Right cardiac atrium (tissue), 5 donors: Measurements from ENCODE around the gene ZNRF1. TPM values are rescaled to one million over a fixed set of nuclear protein-coding genes. Genes with fewer than 3 reads are reported as not detected.
"Not testable (repeated sequence)": the region's sequence is repeated elsewhere in the genome, so short reads cannot be mapped to it uniquely, and the experiment has no call there.

Experiments used
- ATAC-seq, 2 donors: fragments of 200-7000 bp; cut with Tn5 transposase; one replicate each; pipeline versions ENCODE4 v1.8.0 to v1.9.1; 2020; ENCODE audit warnings: moderate library complexity in 2 of 2, mild to moderate bottlenecking in 1 of 2
- DNase-seq, 3 donors: peaks; one replicate each; pipeline ENCODE4 v3.0.0-alpha.2; 2020
- H3K27ac ChIP-seq: one replicate; pipeline ENCODE4 v1.5.1; 2013; ENCODE audit warnings: mild to moderate bottlenecking, low read length, control low read depth, moderate library complexity
- H3K27me3 ChIP-seq: one replicate; pipeline ENCODE4 v1.6.1; 2013; ENCODE audit not compliant: control insufficient read depth, insufficient read depth
- H3K4me1 ChIP-seq: one replicate; pipeline ENCODE4 v1.6.1; 2013; ENCODE audit warnings: low read length; ENCODE audit not compliant: control insufficient read depth, insufficient read depth
- H3K4me3 ChIP-seq: one replicate; pipeline ENCODE4 v1.5.1; 2013; ENCODE audit warnings: low read length, control low read depth
- H3K9me3 ChIP-seq: one replicate; pipeline ENCODE4 v1.6.1; 2013; ENCODE audit warnings: low read length; ENCODE audit not compliant: control insufficient read depth
- whole genome bisulfite sequencing: extraction: QIAGEN DNeasy Blood & Tissue Kit; methylation state at CpG from one replicate; pipeline ENCODE4 v1.1.7; 2013; 5-methylcytosine and 5-hydroxymethylcytosine counted together
- intact Hi-C, 4 donors: fragments of 100-400 bp; cut with DNase I; formaldehyde crosslinking; loops; one replicate each; pipeline versions ENCODE4 v1.11.0 to v1.14.0; 2022 to 2023
- polyA plus RNA-seq: library from polyadenylated mRNA; stranded (reverse); fragments of 200-250 nt; gene quantifications from one replicate; pipeline ENCODE4 v1.2.3, GENCODE V29; 2013
- total RNA-seq, 4 donors: library from RNA; stranded (reverse); fragmentation: NEBNext Ultra II Directional; extraction: Animal tissue kit (Norgen Biotek cat#: 25700); gene quantifications; one replicate each; pipeline ENCODE4 v1.2.1, GENCODE V29; 2021
- donor health status: healthy with polysubstance abuse.
- donor health status: DM: no; HTN: yes; CAD: no.
- donor health status: DM: no; HTN: no; CAD: no.
- donor health status: DM: no; HTN: yes; CAD: no; lungs with severe emphysema.
- donor health status: DM: yes; HTN: yes; CAD: no.

The ZNRF1 gene
- total and polyA plus RNA-seq, 5 donors: 10.7 to 19.6 (median 13.0) TPM

- no peaks in the 10 kb centered on the region for H3K4me1 ChIP-seq
- H3K9me3 ChIP-seq: peaks cover 2% of the 10 kb centered on the region
- intact Hi-C loops: no loop called here
- ATAC-seq (no peak), DNase-seq (no peak)
- no peak overlapping the region for H3K27ac ChIP-seq
- WGBS: 79% methylated on average over 4 of the region's 4 CpGs
- no peak overlapping the region for H3K4me3 ChIP-seq
- H3K27me3 ChIP-seq: no peaks in the 10 kb centered on the region
Measured at GRCh38 chr16:75120253-75120652, 121.4 kb downstream of the ZNRF1 start.

GRCh38 chr16:75121949-75122568 is 123.2 kb downstream of the ZNRF1 start:
- Histone ChIP-seq H3K27ac (no peak overlapping the region), H3K27me3 (no peaks in the 10 kb centered on the region), H3K4me3 (no peak overlapping the region), H3K9me3 (peaks cover 2% of the 10 kb centered on the region), H3K4me1 (no peaks in the 10 kb centered on the region)
- DNase-seq (no peak), ATAC-seq (no peak)
- intact Hi-C loops: no loop called here
- WGBS: 96% methylated on average over 6 of the region's 6 CpGs

GRCh38 chr16:75122609-75123008 is 123.8 kb downstream of the ZNRF1 start:
- intact Hi-C loops: no loop called here
- H3K4me3 ChIP-seq: no peak overlapping the region
- 90% methylated on average over 1 of the region's 1 CpG for WGBS
- H3K27me3 ChIP-seq: no peaks in the 10 kb centered on the region
- H3K27ac ChIP-seq: no peak overlapping the region
- DNase-seq (no peak), ATAC-seq (no peak)
- H3K9me3 ChIP-seq: peaks cover 2% of the 10 kb centered on the region
- no peaks in the 10 kb centered on the region for H3K4me1 ChIP-seq

DNA sequence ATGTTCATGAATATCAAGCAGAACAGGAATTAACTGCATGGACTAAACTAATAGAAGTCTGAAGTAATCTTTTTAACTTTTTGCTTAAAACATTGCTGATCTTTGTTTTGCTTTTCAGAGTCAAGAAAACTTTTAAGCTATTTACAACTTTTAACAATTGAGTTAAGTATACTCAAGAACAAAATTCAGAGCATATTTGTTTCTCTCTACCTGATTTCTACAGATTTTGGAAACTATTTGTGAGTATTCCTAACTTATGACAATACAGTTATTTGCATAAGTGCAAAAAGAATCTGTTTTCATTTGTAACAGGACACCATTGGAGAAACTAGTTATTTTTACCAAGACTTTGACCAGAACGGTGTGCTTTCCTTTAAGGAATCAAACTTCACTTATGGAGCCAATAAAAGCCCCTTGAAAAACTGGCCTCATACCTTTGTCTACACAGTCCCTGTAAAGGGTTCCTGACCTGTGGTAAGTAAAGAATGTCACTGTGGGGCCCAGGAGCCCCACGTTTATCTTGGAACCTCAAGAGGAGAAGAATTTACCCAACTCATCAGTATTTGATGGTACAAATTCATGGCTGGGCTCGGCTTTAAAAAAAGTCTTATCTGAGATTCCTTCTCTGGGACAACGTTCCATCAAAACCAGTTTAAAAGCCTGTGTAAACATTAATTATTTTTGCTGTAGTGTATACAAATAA is 129.0 kb downstream of the ZNRF1 start:
- WGBS: 63% methylated on average over 4 of the region's 4 CpGs
- DNase-seq (no peak), ATAC-seq (no peak)
- H3K27ac ChIP-seq: no peak overlapping the region
- no peaks in the 10 kb centered on the region for H3K27me3 ChIP-seq
- H3K4me1 ChIP-seq: no peaks in the 10 kb centered on the region
- no peaks in the 10 kb centered on the region for H3K9me3 ChIP-seq
- H3K4me3 ChIP-seq: no peak overlapping the region
- intact Hi-C loops: no loop called here

DNA sequence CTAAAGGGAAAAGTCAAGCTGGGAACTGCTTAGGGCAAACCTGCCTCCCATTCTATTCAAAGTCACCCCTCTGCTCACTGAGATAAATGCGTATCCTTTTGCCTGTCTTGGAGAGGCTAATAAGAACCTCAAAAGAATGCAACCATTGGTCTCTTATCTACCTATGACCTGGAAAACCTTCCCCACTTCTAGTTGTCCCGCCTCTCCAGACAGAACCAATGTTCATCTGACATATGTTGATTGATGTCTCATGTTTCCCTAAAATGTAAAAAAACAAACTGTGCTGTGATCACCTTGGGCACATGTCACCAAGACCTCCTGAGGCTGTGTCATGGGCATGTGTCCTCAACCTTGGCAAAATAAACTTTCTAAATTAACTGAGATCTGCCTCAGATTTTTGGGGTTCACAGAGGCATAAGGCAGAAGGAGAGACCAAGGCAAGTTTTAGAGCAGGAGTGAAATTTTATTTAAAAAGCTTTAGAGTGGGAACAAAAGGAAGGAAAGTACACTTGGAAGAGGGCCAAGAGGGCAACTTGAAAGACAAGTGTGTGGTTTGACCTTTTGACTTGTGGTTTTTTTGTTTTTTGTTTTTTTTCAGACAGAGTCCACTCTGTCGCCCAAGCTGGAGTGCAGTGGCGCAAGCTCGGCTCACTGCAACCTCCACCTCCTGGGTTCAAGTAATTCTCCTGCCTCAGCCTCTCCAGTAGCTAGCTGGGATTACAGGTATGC is 130.8 kb downstream of the ZNRF1 start:
- H3K27me3 ChIP-seq, H3K4me1 ChIP-seq, H3K27ac ChIP-seq, intact Hi-C loops, DNase-seq, H3K4me3 ChIP-seq, ATAC-seq, H3K9me3 ChIP-seq: not testable (repeated sequence)
- 73% methylated on average over 5 of the region's 5 CpGs for WGBS

DNA sequence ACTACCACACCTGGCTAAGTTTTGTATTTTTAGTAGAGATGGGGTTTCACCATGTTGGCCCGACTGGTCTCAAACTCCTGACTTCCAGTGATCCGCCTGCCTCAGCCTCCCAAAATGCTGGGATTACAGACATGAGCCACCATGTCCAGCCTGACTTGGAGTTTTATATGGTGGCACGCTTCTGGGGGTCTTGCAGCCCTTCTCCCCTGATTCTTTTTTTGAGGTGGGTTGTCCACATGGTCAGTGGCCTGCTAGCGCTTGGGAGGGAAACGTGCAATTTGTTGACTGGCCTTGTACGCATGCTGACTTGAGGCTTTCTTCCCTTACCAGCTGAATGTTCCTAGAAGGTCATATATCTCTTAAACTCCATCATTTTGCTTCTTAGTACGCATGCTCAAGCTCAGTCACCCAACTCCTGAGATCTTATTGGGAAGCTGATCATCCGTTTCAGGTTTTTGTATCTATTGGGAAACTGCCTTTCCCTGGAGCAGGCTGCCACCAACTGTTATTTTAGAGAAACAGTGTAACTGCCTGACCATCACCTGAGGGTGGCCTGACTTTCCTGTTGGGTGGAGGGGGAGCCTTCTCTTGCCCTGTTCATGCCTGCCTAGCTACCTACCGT is 131.4 kb downstream of the ZNRF1 start:
- no peak for ATAC-seq
- H3K4me1 ChIP-seq: no peaks in the 10 kb centered on the region
- intact Hi-C loops: no loop called here
- no peak overlapping the region for H3K27ac ChIP-seq
- H3K4me3 ChIP-seq: no peak overlapping the region
- no peaks in the 10 kb centered on the region for H3K27me3 ChIP-seq
- WGBS: 83% methylated on average over 9 of the region's 9 CpGs
- H3K9me3 ChIP-seq: no peaks in the 10 kb centered on the region
- no peak for DNase-seq

- Histone ChIP-seq H3K4me3 (no peak overlapping the region), H3K4me1 (no peaks in the 10 kb centered on the region), H3K27me3 (no peaks in the 10 kb centered on the region), H3K27ac (no peak overlapping the region), H3K9me3 (no peaks in the 10 kb centered on the region)
- DNase-seq: no peak
- intact Hi-C loops: no loop called here
- no peak for ATAC-seq
- WGBS: 67% methylated on average over 7 of the region's 7 CpGs
Measured at GRCh38 chr16:75131081-75131480, 132.3 kb downstream of the ZNRF1 start.

- DNase-seq: no peak
- Histone ChIP-seq H3K9me3 (no peaks in the 10 kb centered on the region), H3K4me1 (no peaks in the 10 kb centered on the region), H3K4me3 (no peak overlapping the region), H3K27me3 (no peaks in the 10 kb centered on the region), H3K27ac (no peak overlapping the region)
- ATAC-seq: no peak
- 63% methylated on average over 8 of the region's 8 CpGs for WGBS
- intact Hi-C loops: no loop called here
Measured at GRCh38 chr16:75138233-75138632, 139.4 kb downstream of the ZNRF1 start.

GRCh38 chr16:75138636-75139035 is 139.8 kb downstream of the ZNRF1 start:
- Histone ChIP-seq H3K4me1 (no peaks in the 10 kb centered on the region), H3K9me3 (no peaks in the 10 kb centered on the region), H3K27me3 (no peaks in the 10 kb centered on the region), H3K27ac (no peak overlapping the region), H3K4me3 (no peak overlapping the region)
- intact Hi-C loops: no loop called here
- DNase-seq: no peak
- 45% methylated on average over 9 of the region's 9 CpGs for WGBS
- no peak for ATAC-seq

GRCh38 chr16:75139498-75139897 is 140.7 kb downstream of the ZNRF1 start:
- Histone ChIP-seq H3K27me3 (no peaks in the 10 kb centered on the region), H3K4me3 (no peak overlapping the region), H3K27ac (no peak overlapping the region), H3K9me3 (no peaks in the 10 kb centered on the region), H3K4me1 (no peaks in the 10 kb centered on the region)
- intact Hi-C loops: no loop called here
- ATAC-seq (no peak), DNase-seq (no peak)
- 98% methylated on average over 5 of the region's 5 CpGs for WGBS

DNA sequence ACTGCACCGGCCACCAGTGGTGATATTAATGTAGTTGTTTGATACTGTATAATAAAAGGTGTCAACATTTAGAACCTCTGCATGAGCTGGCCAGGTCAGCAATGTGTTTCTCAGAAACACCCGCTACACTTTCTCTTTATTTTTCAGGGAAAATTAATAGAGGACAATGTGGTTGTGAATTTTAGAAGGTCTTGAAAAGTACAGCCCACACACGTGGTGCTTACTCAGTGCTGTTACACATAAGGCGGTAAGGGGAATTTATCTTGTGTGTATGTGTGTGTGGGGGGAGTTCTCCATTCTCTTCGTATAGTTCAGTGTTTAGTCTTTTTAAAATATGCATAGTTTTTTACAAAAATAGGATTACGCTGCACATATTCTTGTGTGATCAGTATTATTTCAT is 145.1 kb downstream of the ZNRF1 start:
- Histone ChIP-seq H3K4me1 (no peaks in the 10 kb centered on the region), H3K27ac (no peak overlapping the region), H3K27me3 (no peaks in the 10 kb centered on the region), H3K4me3 (no peak overlapping the region), H3K9me3 (no peaks in the 10 kb centered on the region)
- ATAC-seq: no peak
- 84% methylated on average over 6 of the region's 6 CpGs for WGBS
- intact Hi-C loops: no loop called here
- DNase-seq: no peak
